Activated CD4-positive, CD25-positive, alpha-beta regulatory T cell treated with anti-CD3 and anti-CD28 coated beads, Interleukin-2, amount 50 U/mL, for 16 hours (primary cell): ENCODE results near the gene C10orf71.

Experiments
- DNase-seq: peaks from one replicate; pipeline ENCODE4 v3.0.0-alpha.2; 2020; ENCODE audit warnings: low read depth, low spot score

The C10orf71 gene

DNA sequence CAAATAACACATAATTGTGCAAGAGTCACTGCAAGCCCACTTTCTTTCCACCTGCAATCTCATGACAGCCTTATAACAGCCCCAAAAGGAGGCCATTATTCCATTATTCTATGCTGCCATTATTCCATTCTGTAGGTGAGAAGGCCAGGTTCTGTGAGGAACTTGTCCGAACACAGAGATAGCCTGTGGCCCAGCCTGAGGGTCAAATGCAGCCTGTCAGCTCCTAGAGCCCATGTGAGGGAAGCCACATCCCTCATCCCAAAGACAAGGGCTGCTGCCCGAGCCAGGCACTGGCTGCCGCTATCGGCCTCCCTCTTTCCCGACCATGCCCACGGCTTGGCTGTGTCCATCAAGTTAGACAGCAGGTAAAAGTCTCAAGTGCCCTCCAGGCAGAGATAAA, 24.1 kb upstream of the C10orf71 start:
- no peak for DNase-seq

DNA sequence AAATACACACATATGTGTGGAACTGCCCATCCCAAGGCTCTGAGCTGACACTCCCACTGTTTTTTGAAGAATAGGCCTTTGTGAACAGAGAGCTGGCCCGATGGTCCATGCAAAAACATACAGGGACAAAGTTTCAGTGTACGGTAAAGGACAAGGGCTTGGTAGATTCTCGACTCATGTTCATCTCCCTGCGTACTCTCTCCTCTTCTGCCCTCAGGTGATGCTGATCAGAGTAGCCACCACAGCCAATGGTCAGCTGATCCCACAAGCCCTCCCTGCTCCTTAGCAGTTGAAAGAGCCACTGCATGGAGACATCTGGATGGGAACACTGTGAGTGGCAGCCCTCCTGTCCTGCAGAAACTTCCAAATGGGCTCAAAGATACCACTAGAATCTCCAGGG, 23.1 kb upstream of the C10orf71 start:
- no peak for DNase-seq

DNA sequence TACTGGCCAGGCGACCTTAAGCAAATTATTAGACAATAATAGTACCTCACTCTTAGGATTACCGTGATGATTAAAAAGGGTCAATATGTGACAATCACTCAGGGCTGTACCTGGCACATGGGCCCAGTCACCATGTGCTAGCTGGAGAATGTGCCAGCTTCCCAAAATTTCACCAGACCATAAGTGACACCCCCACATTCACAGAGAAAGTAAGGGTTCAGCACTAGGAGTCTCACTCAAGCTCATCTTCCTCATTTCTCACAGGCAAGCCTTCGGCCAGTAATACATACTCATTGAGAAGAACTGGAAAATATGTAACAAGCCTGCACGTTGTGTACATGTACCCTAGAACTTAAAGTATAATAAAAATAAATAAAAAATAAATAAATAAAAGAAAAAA, 22.4 kb upstream of the C10orf71 start:
- no peak for DNase-seq

DNA sequence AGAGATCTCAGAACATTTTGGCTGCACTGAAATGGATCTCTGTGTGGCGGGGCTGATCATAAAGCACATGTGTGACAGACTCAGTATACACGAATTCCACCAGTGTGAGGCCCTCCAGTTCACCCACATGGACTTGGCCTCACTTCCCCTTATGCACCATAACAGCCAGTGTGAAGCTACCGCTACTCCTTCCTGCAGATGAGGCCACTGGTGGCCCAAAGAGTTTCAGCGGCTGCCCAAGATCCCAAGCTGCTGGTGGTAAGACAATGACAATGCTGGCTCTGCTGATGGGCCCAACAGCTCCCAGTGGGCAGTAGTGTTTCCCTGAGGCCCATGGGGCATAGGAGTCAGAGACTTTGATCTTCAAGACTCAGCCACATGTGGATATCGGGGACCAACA, 21.0 kb upstream of the C10orf71 start:
- DNase-seq, result no peak

DNA sequence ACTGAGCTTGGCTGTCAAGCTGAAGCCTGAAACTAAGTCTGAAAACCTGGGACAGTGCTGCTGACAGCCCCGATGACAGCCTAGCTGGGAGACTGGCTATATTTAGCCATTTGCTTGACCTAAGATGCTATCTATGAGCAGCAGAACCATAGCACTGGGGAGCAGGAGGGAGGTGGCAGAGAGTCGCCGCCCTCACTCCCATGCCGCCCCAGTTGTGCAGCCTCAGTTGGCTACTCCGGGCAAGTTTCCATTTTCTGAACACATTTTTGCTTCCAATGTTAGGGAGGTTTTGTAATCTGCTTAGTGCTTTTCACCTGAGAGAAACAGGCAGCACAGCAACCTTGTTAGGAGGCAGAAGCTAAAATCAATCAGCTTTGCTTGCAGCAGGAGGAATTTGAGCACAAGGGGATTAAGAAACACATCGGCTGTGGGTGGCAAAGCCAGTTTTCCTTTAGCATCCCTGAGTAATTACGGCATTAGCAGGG, 20.4 kb upstream of the C10orf71 start:
- no peak for DNase-seq

DNA sequence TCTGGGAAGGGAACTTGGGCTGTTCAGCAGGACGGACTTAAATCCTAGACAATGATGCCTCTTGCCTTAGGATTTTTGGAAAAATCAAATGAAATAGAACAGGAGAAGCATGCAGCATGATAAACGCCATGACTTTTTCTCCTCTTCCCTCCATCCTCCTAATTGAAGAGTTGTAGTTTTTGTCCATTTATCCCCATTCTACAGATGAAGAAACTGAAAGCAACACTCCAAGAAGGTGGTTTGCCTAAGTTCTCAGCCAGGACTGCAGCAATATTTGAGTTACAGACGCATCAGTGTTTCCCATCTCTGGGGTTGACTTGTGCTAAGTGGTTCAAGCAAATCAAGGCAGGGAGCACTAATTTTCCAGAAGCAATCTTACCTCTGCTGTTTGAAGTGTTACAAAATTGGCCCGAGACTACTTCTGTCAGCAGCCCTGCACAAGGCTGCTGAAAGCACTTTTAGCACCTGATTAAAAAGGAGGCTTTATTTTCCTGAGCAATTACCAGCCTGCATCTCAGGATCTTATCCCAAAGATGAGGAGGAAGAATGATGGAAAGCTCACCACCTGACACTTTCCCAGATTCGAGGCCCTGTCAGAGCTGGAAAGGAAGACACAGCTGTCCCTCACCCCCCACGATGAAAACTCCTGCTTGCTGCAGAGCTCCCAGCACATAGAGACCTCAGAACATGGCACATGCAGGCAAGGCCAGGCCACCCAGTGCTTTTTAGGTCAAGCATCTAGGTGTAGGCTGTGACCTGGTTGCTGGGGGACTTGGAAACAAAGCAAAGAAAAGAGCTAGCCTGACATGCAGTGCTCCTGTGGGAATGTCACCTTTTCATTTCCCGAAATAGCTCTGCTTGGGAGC, 19.7 kb upstream of the C10orf71 start:
- DNase-seq, result no peak

DNA sequence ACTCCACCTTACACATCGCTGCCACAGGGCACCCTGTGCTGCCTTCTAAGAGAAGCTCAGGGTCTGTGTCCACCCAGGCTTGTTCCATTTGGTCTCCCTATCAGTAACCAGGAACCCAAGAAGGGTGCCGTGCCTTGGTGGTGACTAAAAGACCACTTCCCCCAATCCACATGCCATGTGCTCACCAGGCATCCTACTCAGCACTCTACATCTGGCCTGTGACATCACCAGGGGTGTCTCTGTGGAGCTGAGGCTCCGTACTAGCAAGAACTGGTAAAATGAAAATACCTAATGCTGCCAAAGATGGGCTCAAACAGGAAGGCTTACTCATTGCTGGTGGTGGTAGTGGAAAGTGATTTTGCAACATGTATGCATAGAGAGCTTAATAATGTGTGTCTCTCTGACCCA, 19.0 kb upstream of the C10orf71 start:
- no peak for DNase-seq

DNA sequence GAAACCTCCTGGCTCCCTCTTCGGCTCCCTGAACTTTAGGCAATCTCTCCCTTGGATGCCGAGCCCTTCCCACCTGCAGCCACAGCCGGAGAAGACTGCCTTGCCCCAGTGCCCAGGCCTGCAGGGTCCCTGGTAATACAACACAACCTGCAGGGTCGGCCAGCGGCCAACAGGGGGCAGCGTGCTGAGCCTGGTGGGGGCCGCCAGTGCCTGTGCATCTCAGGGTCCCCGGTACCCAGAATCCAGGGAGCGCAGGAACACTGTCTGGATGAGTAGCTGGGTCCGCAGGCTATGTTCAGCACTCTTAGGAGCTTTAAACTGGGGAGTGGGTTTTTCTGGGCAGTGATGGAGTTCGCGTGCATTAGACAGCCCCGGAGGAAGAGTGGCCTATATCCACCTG, 17.5 kb upstream of the C10orf71 start:
- DNase-seq, result no peak

DNA sequence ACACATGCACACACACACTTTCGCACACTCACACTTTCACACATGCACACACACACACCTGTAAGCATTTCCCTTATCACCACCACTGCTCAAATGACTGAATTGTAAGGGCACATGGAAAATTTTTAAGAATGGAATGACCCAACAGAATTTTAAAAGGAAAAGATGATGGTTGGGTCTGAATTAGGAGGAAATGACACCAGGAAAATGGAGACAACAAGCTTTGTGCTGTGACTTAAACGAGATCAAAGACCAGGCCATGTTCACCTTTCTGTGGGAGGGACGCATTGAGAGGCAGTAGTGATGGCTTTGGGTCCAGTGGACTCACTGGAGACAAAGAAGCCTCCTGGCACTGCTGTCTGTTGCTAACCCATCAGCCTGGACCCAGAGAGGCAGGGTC, 16.7 kb upstream of the C10orf71 start:
- DNase-seq, result no peak

DNA sequence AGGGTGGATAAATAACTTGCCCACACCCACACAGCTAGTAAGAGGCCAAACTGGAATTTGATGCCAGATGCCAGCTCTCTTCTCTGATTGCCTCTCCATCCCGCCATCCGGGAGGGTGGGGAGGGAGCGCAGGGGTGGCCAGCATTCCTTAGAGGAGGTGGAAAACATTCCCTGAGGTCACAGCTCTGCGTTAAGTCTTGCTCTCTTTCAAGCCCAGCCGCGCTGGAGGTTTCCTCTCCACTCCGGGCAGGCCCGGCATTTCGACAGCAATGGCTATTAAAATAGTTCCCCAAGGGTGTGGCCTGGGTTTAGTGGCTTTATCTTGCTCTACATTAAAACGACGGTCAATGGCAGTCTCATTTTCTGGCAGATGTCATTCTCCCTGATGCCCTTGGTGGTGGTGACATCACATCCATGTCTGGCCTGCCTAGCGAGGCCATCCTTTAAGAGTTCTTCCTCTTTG, 16.1 kb upstream of the C10orf71 start:
- DNase-seq, result no peak

DNA sequence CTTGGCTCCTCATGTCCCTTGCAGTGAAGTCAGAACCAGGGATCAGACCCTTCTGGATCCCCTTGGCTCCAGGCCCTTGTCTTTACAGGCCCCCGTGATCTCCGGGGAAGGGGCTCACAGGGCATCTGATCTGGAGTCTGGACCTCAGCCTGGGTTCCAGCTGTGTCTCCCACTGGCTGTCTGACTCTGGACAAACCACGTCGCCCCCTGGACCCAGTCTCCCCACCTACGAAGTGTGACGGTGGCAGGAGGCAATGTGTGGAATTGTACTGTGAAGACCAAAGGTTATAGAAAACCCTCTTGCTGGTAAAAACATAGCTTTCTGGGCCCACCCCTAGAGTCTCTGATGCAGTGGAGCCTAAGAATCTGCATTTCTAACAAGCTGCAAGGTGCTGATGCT, 15.5 kb upstream of the C10orf71 start:
- DNase-seq, result no peak

DNA sequence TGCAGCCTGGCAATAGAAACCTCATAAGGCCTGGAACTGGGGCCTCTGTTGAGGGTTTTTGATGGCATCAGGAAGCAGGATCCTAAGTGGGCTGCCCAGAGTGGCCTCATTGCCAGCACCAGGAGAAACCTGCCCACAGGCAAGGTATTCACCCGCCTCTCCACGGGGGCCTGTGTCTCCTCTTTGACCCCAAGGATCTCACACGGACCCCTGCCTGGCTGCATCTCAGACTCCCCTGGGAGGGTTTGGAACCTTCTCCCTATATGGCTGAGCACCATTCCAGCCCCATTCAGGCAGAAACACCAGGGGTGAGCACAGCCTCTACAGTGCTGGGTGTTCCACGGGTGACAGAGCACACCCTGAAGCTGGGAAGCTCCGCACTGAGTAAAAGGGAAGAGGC, 14.6 kb upstream of the C10orf71 start:
- no peak for DNase-seq

DNA sequence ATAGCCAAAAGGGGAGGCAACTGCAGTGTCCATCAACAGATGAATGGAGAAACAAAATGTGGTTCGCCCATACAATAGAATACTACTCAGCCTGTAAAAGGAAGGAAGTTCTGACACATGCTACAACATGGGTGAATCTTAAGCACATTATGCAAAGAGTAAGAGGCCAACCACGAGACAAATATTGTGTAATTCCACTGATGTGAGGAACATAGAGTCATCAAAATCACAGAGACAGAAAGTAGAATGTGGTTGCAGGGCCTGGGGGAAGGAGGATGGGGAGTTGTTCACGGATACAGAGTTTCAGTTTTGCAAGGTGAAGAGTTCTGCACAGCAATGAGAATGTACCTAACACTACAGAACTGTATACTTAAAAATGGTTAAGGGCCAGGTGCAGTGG, 13.7 kb upstream of the C10orf71 start:
- no peak for DNase-seq

DNA sequence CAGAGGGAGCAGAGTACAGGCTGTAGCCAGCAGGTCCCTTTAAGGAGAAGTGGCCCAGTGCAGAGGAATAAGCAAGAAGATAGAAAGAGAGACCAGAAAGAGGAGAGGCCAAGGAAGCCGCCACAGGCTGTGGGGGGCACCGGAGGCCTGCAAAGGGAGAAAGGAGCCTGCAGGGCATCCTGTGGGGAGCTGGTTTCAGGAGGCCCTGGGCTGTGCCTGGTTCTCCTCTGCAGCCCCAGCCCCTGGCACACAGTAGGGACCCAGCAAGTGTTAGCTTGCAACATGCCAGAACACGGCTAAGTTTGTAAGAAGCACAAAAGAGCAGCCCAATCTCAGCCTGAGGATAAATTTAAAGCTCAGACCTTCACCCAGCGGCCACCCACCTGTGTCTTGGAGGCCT, 12.3 kb upstream of the C10orf71 start:
- DNase-seq, result no peak

DNA sequence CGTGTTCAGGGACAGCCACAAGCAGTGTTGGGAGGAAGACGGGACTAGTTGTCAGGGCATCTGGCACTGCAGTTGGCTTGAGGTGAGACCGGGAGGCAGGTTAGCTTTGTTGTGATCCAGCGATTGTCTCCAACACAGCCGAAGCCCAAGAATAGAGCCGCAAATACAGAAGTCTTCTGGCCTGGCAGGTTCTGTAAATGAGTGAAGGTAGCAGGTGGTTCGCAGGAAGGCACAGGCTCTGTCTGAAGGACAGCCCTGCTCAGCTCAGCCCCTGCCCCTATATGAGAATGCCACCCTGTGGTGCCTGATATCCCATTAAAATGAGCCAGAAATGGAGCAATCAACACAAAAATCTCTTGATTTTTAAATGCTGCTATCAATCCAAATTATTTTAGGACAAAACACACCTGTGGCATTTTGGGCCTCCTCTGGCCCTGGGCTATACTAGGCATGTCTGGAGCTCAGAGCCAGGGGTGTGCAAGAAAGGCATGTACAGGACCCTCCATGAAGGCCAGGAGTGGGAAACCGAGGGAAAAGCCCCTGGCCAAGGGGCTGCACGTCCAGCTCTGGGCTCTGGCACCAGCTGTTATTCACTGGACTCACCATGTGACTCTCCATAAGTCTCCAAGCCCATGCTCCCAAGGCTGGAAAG, 11.2 kb upstream of the C10orf71 start:
- DNase-seq, result no peak

DNA sequence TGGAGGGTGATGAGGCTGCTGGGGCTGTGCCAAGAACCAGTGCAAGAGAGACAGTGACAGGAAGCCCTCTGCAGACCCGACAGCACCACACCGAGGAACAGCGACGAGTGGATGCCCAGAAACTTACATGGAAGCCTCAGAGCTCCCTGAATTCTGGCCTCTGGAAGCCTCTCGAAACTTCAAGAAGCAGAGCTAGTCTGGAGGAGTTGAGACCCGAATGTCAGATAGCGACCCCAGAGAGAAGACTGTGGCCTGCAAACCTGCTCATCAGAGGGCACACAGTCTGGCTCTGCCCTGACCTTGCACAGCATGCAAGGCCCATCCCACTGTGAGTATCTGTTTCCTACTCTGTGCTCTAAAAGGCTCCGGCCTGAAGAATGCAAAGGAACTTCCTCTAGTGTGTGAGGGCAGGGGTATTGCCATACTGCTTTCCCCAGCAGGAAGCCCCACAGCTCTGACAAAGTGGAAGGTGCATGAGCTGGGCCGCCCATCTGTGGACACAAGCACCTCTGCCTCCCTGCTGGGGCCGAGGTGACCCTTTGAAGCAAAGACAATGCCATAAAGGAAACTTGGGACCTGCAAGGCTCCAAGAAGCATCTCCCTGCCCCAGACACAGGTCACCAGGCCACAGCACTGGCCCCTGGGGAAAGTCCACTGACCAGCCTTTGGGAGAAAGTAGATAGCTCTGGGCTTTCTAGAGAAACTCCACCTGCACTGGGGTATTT, 10.5 kb upstream of the C10orf71 start:
- no peak for DNase-seq

DNA sequence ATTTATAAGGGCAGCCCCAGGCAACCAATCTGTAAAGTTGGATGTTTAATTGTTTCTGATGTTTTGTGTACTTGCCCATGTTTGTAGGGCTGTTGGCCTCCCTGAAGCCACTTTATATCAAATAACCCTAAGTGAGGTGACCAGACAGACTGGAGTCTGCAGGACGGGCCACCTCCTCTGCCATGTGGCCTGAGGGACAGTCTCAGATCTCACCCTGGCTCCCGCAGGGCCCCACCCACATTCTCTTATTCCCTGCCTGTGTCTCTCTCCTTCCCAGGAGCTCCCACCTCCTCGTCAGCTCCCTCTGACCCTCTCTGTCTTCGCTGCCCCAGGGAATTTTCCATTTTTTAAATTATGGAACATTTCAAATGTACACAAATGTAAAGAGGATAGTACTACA, 9.5 kb upstream of the C10orf71 start:
- no peak for DNase-seq

DNA sequence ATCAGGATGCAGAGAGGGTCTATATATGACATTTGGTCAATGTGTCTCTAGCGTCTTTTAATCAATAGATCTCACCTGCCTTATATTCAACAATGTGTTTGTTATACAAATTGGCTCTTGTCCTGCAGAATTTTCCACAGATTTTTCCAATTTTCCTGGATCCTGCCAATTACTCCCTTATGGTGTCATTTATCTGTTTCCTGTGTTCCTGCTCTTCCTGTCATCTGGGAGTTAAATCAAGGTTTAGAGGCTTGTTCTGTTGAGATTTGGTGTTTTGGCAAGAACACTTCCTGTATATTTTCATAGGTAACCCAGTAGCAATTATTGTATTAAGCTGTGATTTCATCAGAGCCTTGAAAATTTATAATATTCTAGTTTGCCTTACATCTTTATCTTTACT, 8.8 kb upstream of the C10orf71 start:
- no peak for DNase-seq

DNA sequence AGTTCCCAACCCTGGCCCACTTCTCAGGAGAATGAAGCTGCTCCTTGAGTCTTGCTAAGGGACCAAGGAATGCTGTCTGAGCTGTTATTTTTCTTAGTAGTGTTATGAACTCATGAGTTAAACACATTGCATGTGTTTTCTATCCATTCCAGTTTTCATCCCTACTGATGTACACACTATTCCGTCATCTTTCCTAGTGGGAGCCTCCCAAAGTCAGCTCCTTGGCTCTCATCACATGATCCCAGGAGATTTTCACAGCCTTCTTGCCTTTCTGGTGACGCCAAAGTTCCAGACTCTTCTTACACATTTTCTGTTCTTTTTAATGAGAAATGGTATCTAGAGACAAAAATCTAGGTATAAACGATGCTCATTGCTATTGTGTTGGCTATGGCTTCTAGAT, 8.4 kb upstream of the C10orf71 start:
- DNase-seq, result no peak

DNA sequence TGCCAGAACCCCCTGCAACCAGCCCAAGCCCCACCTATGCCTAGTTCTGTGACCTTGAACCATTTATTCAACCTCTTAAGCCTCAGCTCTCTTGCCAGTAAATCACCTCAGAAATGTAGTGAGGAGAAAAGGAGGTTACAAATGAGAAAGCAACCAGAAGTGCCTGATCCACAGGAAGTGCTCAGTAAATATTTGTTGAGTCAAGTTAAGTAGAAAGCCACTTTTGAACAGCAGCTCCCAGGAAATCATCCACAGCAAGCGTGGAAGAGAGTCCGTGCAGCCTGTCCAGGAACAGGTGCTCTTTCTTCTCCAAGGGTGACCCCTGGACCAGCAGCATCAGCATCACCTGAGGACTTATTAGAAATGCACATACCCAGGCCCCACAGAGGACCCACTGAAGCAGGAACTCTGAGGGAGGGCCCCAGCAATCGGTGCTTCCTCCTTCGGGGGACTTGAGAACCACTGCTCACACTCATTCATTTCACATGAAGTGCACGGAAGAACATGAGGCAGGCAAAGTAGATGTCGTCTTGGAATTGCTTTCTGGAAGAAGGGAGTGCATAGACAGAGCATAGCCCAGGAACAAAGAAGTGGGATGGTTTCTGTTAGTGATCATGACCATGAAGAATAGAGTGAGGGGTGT, 6.3 kb upstream of the C10orf71 start:
- DNase-seq, result no peak

DNA sequence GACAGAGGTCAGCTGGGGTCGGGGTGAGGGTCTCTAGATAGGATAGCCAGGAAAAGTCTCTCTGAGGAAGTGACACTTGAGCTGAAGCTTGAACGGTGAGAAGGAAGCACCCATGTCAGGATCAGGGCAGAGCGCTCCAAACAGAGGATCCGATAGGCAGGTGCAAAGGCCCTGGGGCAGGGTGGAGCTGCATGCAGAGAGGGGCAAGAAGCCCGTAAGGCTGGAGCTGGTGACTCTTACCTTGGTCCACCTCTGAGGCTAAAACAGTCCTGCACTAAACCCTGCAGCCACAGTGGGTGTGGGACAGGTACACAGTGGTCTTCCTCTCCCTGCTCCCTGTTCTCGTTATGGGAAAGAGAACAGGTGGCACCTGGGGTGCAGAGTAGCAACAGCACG, 5.8 kb upstream of the C10orf71 start:
- no peak for DNase-seq

DNA sequence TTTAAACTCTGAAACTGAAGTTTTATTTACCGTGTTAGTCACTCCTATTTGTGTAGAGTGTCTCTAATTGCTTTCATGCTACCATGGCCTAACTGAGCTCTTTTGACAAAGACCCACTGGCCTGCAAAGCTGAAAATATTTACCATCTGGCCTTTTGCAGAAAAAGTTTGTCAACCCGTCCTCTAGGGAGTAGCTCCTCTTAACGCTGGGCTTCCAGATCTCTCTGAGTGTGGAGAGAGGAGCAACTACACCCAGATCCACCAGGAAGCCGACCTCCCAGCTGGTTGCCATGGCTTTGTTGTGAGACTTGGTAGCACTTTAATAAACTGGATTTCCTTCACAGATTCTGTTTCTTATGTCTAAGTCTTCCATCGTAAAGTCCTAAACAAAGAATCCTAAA, 4.2 kb upstream of the C10orf71 start:
- DNase-seq, result no peak
